Esophagus muscularis mucosa (tissue), 4 donors: Measurements from ENCODE around the gene SDK2.

Experiments used
- EP300 ChIP-seq: sonication (generic); formaldehyde crosslinking; IDR thresholded peaks from one replicate; pipeline ENCODE4 v1.6.1; 2017; ENCODE audit warnings: antibody characterized with exemption
- POLR2A ChIP-seq: fragments of 450-650 bp; IDR thresholded peaks from one replicate; pipeline ENCODE4 v1.6.1; 2017; ENCODE audit warnings: antibody characterized with exemption, moderate library complexity, mild to moderate bottlenecking, low read depth
- POLR2AphosphoS5 ChIP-seq, 2 donors: sonication (generic); formaldehyde crosslinking; IDR thresholded peaks; one replicate each; pipeline ENCODE4 v1.6.1; 2017; ENCODE audit warnings: antibody characterized with exemption in 2 of 2
- TF ChIP-seq, protein P1 (sequence below), 3 experiments: fragments of 200-600 bp in 2 of 3; fragments of 450-650 bp in 1 of 3; sonication (generic) in 2 of 3; IDR thresholded peaks; one replicate each; pipeline ENCODE4 v1.5.1; 2017 to 2019; ENCODE audit warnings: antibody characterized with exemption in 3 of 3, mild to moderate bottlenecking in 2 of 3, moderate library complexity in 1 of 3

DNA sequence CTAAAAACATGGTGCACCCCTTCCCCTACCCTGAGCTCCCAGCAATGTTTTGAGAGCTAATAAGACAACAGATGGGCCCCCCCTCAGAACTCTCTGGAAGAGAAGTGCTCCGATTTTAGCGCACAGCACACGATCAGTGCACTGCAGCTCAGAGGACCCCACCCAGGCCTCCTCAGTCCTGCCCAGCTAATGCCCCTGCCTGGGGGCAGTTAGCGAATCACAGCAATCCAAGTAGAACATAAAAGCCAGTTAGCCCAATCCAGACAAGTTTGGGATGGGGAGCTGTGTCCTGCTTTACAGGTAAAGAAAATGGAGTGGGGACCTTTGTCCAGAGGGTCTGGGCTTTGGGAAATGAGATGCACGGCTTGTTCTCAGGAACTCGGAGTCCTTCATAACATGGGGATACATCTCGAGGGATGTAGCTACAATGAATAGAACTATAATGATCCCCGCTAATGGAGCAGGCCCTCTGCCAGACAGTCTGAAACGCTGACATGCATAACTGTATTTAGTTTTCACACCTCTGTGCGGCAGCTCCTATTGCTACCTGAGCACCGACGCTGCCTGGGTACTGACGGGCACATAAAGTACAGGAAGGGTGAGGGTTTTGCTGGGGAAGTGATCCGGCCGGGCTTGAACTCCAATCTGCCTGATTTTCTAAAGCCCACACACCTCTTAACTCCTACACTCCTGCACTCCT is 302.7 kb downstream of the SDK2 start:
- TF ChIP-seq, protein P1, sequence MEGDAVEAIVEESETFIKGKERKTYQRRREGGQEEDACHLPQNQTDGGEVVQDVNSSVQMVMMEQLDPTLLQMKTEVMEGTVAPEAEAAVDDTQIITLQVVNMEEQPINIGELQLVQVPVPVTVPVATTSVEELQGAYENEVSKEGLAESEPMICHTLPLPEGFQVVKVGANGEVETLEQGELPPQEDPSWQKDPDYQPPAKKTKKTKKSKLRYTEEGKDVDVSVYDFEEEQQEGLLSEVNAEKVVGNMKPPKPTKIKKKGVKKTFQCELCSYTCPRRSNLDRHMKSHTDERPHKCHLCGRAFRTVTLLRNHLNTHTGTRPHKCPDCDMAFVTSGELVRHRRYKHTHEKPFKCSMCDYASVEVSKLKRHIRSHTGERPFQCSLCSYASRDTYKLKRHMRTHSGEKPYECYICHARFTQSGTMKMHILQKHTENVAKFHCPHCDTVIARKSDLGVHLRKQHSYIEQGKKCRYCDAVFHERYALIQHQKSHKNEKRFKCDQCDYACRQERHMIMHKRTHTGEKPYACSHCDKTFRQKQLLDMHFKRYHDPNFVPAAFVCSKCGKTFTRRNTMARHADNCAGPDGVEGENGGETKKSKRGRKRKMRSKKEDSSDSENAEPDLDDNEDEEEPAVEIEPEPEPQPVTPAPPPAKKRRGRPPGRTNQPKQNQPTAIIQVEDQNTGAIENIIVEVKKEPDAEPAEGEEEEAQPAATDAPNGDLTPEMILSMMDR (IDR thresholded peaks at IDR 0.05): no peak
- TF ChIP-seq POLR2A: no peak
- no peak for TF ChIP-seq POLR2AphosphoS5 (IDR thresholded peaks at IDR 0.05)
- TF ChIP-seq EP300: no peak
